Measurements from ENCODE around the gene SLC6A19. TPM values are rescaled to one million over a fixed set of nuclear protein-coding genes. Genes with fewer than 3 reads are reported as not detected.

The SLC6A19 gene
- not detected for polyA plus RNA-seq (2013, experiment 1 of 2)
- not detected for polyA plus RNA-seq (2013, experiment 2 of 2)

DNA sequence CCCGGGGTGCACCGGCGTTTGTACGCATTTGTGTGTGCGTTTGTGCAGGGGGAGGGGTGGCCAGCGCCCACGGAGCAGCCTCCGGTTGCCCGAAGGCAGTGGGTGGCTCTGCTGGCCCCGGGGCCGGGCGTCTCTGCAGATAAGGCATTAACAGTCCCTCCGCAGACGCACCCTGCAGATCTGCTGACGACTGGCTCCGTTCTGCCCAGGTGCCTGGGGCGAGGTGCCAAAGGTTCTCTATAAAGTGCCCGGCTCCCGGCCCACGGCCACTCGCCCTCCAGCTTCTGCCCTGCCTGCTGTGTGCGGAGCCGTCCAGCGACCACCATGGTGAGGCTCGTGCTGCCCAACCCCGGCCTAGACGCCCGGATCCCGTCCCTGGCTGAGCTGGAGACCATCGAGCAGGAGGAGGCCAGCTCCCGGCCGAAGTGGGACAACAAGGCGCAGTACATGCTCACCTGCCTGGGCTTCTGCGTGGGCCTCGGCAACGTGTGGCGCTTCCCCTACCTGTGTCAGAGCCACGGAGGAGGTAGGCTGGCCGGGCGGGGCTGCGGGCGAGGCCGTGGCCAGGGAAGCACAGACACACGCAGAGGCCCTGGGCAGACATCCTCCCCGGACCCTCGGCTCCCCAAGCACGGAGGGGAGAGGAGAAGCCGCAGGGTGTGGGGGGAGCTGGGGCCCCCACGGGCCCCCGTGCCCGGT, at the start of gene SLC6A19:
Gene SLC6A19, plus strand, starts transcription at position 269 of the 699 bp plus-strand sequence. Its CDS starts 56 bp downstream, at position 325.
- Histone ChIP-seq H3K79me1 (replicated peaks; ENCODE audit: low read length, poor library complexity, severe bottlenecking) (no peaks in the 10 kb centered on the region), H2BK12ac (ENCODE audit: low read length in 2 of 2) (no peak within 1 kb of the TSS), H3K14ac (ENCODE audit: low read length in 2 of 2) (no peak within 1 kb of the TSS), H3K4me2 (ENCODE audit: low read length, poor library complexity, severe bottlenecking) (no peak within 1 kb of the TSS), H3K18ac (ENCODE audit: low read depth in 1 of 2, low read length in 2 of 2) (no peak within 1 kb of the TSS), H3K9ac (ENCODE audit: low read length) (no peak within 1 kb of the TSS), H3K4me3 (ENCODE audit: insufficient read depth in 1 of 2, low read depth in 1 of 2, low read length in 2 of 2) (no peak within 1 kb of the TSS), H2BK15ac (ENCODE audit: low read depth, poor library complexity, severe bottlenecking) (no peak within 1 kb of the TSS), H2BK5ac (ENCODE audit: low read depth, low read length, poor library complexity, severe bottlenecking) (no peak within 1 kb of the TSS), H2AFZ (ENCODE audit: low read depth, low read length) (no peak within 1 kb of the TSS), H2BK120ac (ENCODE audit: low read depth, low read length) (no peak within 1 kb of the TSS), H3K4me1 (ENCODE audit: control insufficient read depth, insufficient read depth, low read depth, low read length) (no peaks in the 10 kb centered on the region), H3K27me3 (ENCODE audit: control insufficient read depth in 1 of 2, insufficient read depth in 1 of 2, low read length in 2 of 2) (peaks cover 19 to 84% of the 10 kb centered on the region in 2 experiments), H4K91ac (ENCODE audit: low read length) (peak within 1 kb of the TSS; percentile 46), H3K27ac (ENCODE audit: low read length, poor library complexity, severe bottlenecking) (no peak within 1 kb of the TSS), H2AK5ac (ENCODE audit: low read length, severe bottlenecking) (no peak within 1 kb of the TSS), H3K4ac (ENCODE audit: low read depth in 1 of 2, low read length in 2 of 2) (no peak within 1 kb of the TSS), H4K8ac (ENCODE audit: low read length) (no peak within 1 kb of the TSS), H3K36me3 (ENCODE audit: control insufficient read depth in 1 of 2, insufficient read depth in 2 of 2, low read depth in 1 of 2, low read length in 2 of 2) (no peaks in the 10 kb centered on the region), H3K9me3 (ENCODE audit: control insufficient read depth, low read length) (no peaks in the 10 kb centered on the region), H3K23ac (ENCODE audit: low read length in 2 of 2) (no peak within 1 kb of the TSS)
- no peak for DNase-seq
- WGBS = 87% methylated on average over 51 of the region's 51 CpGs

DNA sequence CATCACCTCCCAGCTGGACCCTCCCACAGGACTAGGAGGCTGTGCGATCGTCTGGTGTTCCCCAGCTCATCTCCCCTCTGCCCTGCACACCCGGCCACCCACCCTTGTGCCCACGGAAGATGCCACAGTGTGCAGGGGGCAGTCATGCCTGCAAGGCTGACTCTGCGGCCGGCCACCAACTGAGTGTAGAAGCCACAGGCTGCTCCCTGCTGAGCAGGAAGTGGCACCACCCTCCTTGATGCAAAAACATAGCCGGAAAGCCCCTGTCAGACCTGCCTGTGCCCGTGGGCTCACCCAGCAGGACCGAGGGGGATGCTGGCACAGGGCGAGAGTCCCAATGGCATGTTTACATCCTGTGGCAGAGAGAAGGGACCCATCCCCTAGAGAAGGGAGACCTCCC, 49.2 kb upstream of the SLC6A19 start:
- H3K9ac ChIP-seq (ENCODE audit: low read length) = no peak overlapping the region
- WGBS = 82% methylated on average over 10 of the region's 10 CpGs
- no peak overlapping the region for H2BK120ac ChIP-seq (ENCODE audit: low read depth, low read length)
- H2BK5ac ChIP-seq (ENCODE audit: low read depth, low read length, poor library complexity, severe bottlenecking) = no peak overlapping the region
- H3K36me3 ChIP-seq (ENCODE audit: control insufficient read depth in 1 of 2, insufficient read depth in 2 of 2, low read depth in 1 of 2, low read length in 2 of 2) = no peaks in the 10 kb centered on the region
- H2BK15ac ChIP-seq (ENCODE audit: low read depth, poor library complexity, severe bottlenecking) = no peak overlapping the region
- H3K14ac ChIP-seq (ENCODE audit: low read length in 2 of 2) = no peak overlapping the region
- no peak overlapping the region for H3K18ac ChIP-seq (ENCODE audit: low read depth in 1 of 2, low read length in 2 of 2)
- H3K23ac ChIP-seq (ENCODE audit: low read length in 2 of 2) = no peak overlapping the region
- no peak overlapping the region for H3K4ac ChIP-seq (ENCODE audit: low read depth in 1 of 2, low read length in 2 of 2)
- H2AK5ac ChIP-seq (ENCODE audit: low read length, severe bottlenecking) = no peak overlapping the region
- no peak overlapping the region for H3K4me3 ChIP-seq (ENCODE audit: insufficient read depth in 1 of 2, low read depth in 1 of 2, low read length in 2 of 2)
- H2AFZ ChIP-seq (ENCODE audit: low read depth, low read length) = no peak overlapping the region
- no peak for DNase-seq
- H4K91ac ChIP-seq (ENCODE audit: low read length) = no peak overlapping the region
- H3K79me1 ChIP-seq (replicated peaks; ENCODE audit: low read length, poor library complexity, severe bottlenecking) = no peaks in the 10 kb centered on the region
- no peak overlapping the region for H2BK12ac ChIP-seq (ENCODE audit: low read length in 2 of 2)
- no peak overlapping the region for H3K27ac ChIP-seq (ENCODE audit: low read length, poor library complexity, severe bottlenecking)
- peaks cover 7% of the 10 kb centered on the region for H3K9me3 ChIP-seq (ENCODE audit: control insufficient read depth, low read length)
- H4K8ac ChIP-seq (ENCODE audit: low read length) = no peak overlapping the region
- no peak overlapping the region for H3K4me2 ChIP-seq (ENCODE audit: low read length, poor library complexity, severe bottlenecking)
- peaks cover 62 to 65% of the 10 kb centered on the region in 2 experiments for H3K27me3 ChIP-seq (ENCODE audit: control insufficient read depth in 1 of 2, insufficient read depth in 1 of 2, low read length in 2 of 2)
- peaks cover 8% of the 10 kb centered on the region for H3K4me1 ChIP-seq (ENCODE audit: control insufficient read depth, insufficient read depth, low read depth, low read length)

DNA sequence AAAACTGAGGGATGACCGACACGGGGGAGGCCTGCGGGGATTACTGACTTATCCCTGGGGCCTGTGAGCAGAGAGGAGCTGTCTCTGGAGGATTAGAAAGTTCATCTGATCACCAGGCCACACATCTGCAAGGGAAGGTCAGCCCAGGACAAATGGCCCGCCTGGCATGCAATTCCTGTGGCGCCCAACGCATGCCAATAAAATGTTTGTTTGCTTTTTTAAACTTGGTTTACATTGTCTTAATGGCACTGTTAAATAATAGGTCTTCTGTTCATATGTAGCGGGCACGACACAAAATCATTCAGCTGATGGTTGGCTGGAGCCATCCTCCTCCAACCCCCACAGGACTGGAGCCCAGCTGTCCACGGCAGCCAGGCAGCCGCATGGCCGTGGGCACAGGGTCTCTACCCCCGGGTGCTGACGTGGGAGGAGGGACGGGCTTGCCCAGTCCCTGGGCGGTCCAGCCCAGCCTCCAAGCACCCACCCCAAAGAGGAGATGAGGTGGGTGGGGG, 48.6 kb upstream of the SLC6A19 start:
- DNase-seq = no peak
- Histone ChIP-seq H2AK5ac (ENCODE audit: low read length, severe bottlenecking) (no peak overlapping the region), H2BK120ac (ENCODE audit: low read depth, low read length) (no peak overlapping the region), H2AFZ (ENCODE audit: low read depth, low read length) (no peak overlapping the region), H3K4me1 (ENCODE audit: control insufficient read depth, insufficient read depth, low read depth, low read length) (peaks cover 8% of the 10 kb centered on the region), H3K27ac (ENCODE audit: low read length, poor library complexity, severe bottlenecking) (no peak overlapping the region), H3K79me1 (replicated peaks; ENCODE audit: low read length, poor library complexity, severe bottlenecking) (no peaks in the 10 kb centered on the region), H2BK12ac (ENCODE audit: low read length in 2 of 2) (no peak overlapping the region), H3K14ac (ENCODE audit: low read length in 2 of 2) (no peak overlapping the region), H3K9ac (ENCODE audit: low read length) (no peak overlapping the region), H3K4me3 (ENCODE audit: insufficient read depth in 1 of 2, low read depth in 1 of 2, low read length in 2 of 2) (no peak overlapping the region), H3K9me3 (ENCODE audit: control insufficient read depth, low read length) (peaks cover 7% of the 10 kb centered on the region), H2BK5ac (ENCODE audit: low read depth, low read length, poor library complexity, severe bottlenecking) (no peak overlapping the region), H3K27me3 (ENCODE audit: control insufficient read depth in 1 of 2, insufficient read depth in 1 of 2, low read length in 2 of 2) (peaks cover 66 to 72% of the 10 kb centered on the region in 2 experiments), H3K36me3 (ENCODE audit: control insufficient read depth in 1 of 2, insufficient read depth in 2 of 2, low read depth in 1 of 2, low read length in 2 of 2) (no peaks in the 10 kb centered on the region), H4K91ac (ENCODE audit: low read length) (no peak overlapping the region), H3K4ac (ENCODE audit: low read depth in 1 of 2, low read length in 2 of 2) (no peak overlapping the region), H3K23ac (ENCODE audit: low read length in 2 of 2) (no peak overlapping the region), H2BK15ac (ENCODE audit: low read depth, poor library complexity, severe bottlenecking) (no peak overlapping the region), H3K18ac (ENCODE audit: low read depth in 1 of 2, low read length in 2 of 2) (no peak overlapping the region), H4K8ac (ENCODE audit: low read length) (no peak overlapping the region), H3K4me2 (ENCODE audit: low read length, poor library complexity, severe bottlenecking) (no peak overlapping the region)
- WGBS = 86% methylated on average over 8 of the region's 15 CpGs

DNA sequence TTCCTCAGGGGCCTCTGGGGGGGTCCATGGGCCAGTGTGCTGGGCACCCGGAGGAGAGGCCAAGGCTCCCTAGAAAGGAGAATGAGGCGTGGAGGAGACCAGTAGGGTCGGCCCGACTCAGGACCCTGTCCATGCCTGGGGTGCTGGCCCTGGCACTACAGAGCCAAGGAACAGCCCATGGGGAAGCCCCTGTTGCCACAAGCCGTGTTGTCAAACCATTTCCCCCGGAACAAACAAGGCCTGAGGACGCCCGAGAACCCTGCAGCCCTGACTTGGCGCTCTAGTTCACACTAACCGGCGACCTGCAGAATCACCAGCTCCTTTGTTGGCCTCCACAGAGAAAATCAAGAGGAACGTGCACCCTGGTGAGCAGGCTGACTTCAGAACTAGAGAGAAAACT, 48.0 kb upstream of the SLC6A19 start:
- Histone ChIP-seq H2BK12ac (ENCODE audit: low read length in 2 of 2) (no peak overlapping the region), H3K27me3 (ENCODE audit: control insufficient read depth in 1 of 2, insufficient read depth in 1 of 2, low read length in 2 of 2) (peaks cover 66 to 74% of the 10 kb centered on the region in 2 experiments), H3K4me2 (ENCODE audit: low read length, poor library complexity, severe bottlenecking) (no peak overlapping the region), H2AK5ac (ENCODE audit: low read length, severe bottlenecking) (no peak overlapping the region), H3K9ac (ENCODE audit: low read length) (no peak overlapping the region), H3K23ac (ENCODE audit: low read length in 2 of 2) (no peak overlapping the region), H2BK5ac (ENCODE audit: low read depth, low read length, poor library complexity, severe bottlenecking) (no peak overlapping the region), H4K8ac (ENCODE audit: low read length) (no peak overlapping the region), H4K91ac (ENCODE audit: low read length) (no peak overlapping the region), H2AFZ (ENCODE audit: low read depth, low read length) (no peak overlapping the region), H3K18ac (ENCODE audit: low read depth in 1 of 2, low read length in 2 of 2) (no peak overlapping the region), H2BK120ac (ENCODE audit: low read depth, low read length) (no peak overlapping the region), H3K14ac (ENCODE audit: low read length in 2 of 2) (no peak overlapping the region), H2BK15ac (ENCODE audit: low read depth, poor library complexity, severe bottlenecking) (no peak overlapping the region), H3K36me3 (ENCODE audit: control insufficient read depth in 1 of 2, insufficient read depth in 2 of 2, low read depth in 1 of 2, low read length in 2 of 2) (no peaks in the 10 kb centered on the region), H3K79me1 (replicated peaks; ENCODE audit: low read length, poor library complexity, severe bottlenecking) (no peaks in the 10 kb centered on the region), H3K27ac (ENCODE audit: low read length, poor library complexity, severe bottlenecking) (no peak overlapping the region), H3K9me3 (ENCODE audit: control insufficient read depth, low read length) (peaks cover 7% of the 10 kb centered on the region), H3K4me1 (ENCODE audit: control insufficient read depth, insufficient read depth, low read depth, low read length) (peaks cover 8% of the 10 kb centered on the region), H3K4me3 (ENCODE audit: insufficient read depth in 1 of 2, low read depth in 1 of 2, low read length in 2 of 2) (no peak overlapping the region), H3K4ac (ENCODE audit: low read depth in 1 of 2, low read length in 2 of 2) (no peak overlapping the region)
- WGBS = 86% methylated on average over 12 of the region's 12 CpGs
- DNase-seq = no peak

Measured in mesenchymal stem cell (in vitro differentiated cells and primary cell).